Measurements from ENCODE around the gene PTPRG. TPM values are rescaled to one million over a fixed set of nuclear protein-coding genes. Genes with fewer than 3 reads are reported as not detected.

PTPRG gene
- total RNA-seq, 2 experiments from 2014 or later = 0.24 to 0.37 TPM

GRCh38 chr3:61649381-61650170 is 88.2 kb downstream of the PTPRG start:
- H3K9me3 Mint-ChIP-seq = no peaks in the 10 kb centered on the region
- CTCF ChIA-PET = no interaction called here
- intact Hi-C loops (cut with micrococcal nuclease) = no loop called here
- H3K36me3 Mint-ChIP-seq (ENCODE audit: low read depth) = no peaks in the 10 kb centered on the region
- peaks cover 4% of the 10 kb centered on the region for H3K27me3 Mint-ChIP-seq (ENCODE audit: low read depth)
- H3K4me3 Mint-ChIP-seq = no peak overlapping the region
- H3K27ac Mint-ChIP-seq = no peak overlapping the region
- no peak for DNase-seq
- no peaks in the 10 kb centered on the region for H3K4me1 Mint-ChIP-seq (ENCODE audit: low read depth)

DNA sequence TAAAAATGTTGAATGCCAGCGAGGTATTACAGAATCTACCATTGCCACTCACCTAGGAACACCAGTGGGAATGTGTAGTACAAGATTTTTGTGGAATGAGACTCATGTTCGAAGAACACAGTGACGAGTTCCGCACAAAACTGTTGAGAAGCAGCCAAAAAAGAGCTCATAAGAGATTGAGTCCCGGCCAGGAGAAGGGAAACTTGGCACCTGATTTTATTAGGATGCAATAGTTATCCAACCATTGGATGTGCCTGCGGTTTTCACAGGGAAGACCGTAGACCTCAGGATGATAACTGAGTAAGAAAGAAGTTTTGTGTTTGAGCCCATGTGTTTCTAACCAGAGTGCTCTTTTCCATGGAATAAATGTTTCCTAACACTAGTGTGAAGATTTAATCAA is 88.9 kb downstream of the PTPRG start:
- DNase-seq = no peak
- Mint-ChIP-seq H3K27ac (no peak overlapping the region), H3K9me3 (no peaks in the 10 kb centered on the region), H3K4me3 (no peak overlapping the region), H3K4me1 (ENCODE audit: low read depth) (no peaks in the 10 kb centered on the region), H3K27me3 (ENCODE audit: low read depth) (peaks cover 4% of the 10 kb centered on the region), H3K36me3 (ENCODE audit: low read depth) (no peaks in the 10 kb centered on the region)
- CTCF ChIA-PET = no interaction called here
- intact Hi-C loops (cut with micrococcal nuclease) = no loop called here

DNA sequence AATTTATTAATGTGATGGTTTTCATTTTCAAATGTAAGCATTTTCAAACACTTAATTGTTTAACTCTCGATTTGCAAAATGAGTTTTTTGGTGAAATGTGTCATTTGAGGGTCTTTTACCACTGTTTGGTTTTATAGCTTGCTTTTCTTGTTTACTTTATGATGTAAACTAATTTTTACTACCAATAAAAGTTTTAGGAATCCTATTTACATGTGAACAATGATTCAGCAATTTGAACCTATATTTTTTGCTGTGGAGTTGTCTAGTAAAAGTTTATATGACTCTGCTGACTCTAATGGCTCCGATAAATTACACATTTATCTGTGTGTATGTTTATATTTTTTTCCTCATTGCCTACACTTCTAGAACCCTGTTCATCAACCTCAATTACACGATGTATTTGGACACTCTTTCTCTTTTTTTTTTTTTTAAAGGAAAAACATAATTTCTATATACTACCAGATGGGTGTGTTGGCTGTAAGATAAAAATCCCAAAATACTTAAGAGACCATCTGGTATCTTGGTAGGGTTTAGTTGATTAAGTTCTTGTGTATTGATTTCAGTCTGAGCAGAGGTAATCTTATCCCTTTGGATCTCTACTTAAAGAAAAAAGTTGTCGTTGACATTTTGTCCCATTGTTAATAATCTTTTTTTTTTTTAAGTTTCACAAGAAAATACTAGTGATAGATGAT is 89.5 kb downstream of the PTPRG start:
- H3K27me3 Mint-ChIP-seq (ENCODE audit: low read depth) = peaks cover 3% of the 10 kb centered on the region
- no peak overlapping the region for H3K27ac Mint-ChIP-seq
- intact Hi-C loops (cut with micrococcal nuclease) = no loop called here

GRCh38 chr3:61657689-61658088 is 96.3 kb downstream of the PTPRG start:
- no peak overlapping the region for H3K27ac Mint-ChIP-seq
- intact Hi-C loops (cut with micrococcal nuclease) = no loop called here
- peaks cover 4% of the 10 kb centered on the region for H3K27me3 Mint-ChIP-seq (ENCODE audit: low read depth)
- no peaks in the 10 kb centered on the region for H3K4me1 Mint-ChIP-seq (ENCODE audit: low read depth)
- H3K36me3 Mint-ChIP-seq (ENCODE audit: low read depth) = no peaks in the 10 kb centered on the region
- no peaks in the 10 kb centered on the region for H3K9me3 Mint-ChIP-seq
- CTCF ChIA-PET = no interaction called here
- no peak overlapping the region for H3K4me3 Mint-ChIP-seq
- no peak for DNase-seq

More for the DNA sequence above, 89.5 kb downstream of the PTPRG start:
- DNase-seq = no peak
- Mint-ChIP-seq H3K4me1 (ENCODE audit: low read depth) (no peaks in the 10 kb centered on the region), H3K36me3 (ENCODE audit: low read depth) (no peaks in the 10 kb centered on the region), H3K9me3 (no peaks in the 10 kb centered on the region), H3K4me3 (no peak overlapping the region)
- CTCF ChIA-PET = no interaction called here

GRCh38 chr3:61662861-61663260 is 101.5 kb downstream of the PTPRG start:
- intact Hi-C loops (cut with micrococcal nuclease) = no loop called here
- no peak for DNase-seq
- Mint-ChIP-seq H3K27me3 (ENCODE audit: low read depth) (no peaks in the 10 kb centered on the region), H3K36me3 (ENCODE audit: low read depth) (no peaks in the 10 kb centered on the region), H3K9me3 (no peaks in the 10 kb centered on the region), H3K4me3 (no peak overlapping the region), H3K27ac (no peak overlapping the region), H3K4me1 (ENCODE audit: low read depth) (no peaks in the 10 kb centered on the region)
- CTCF ChIA-PET = no interaction called here

DNA sequence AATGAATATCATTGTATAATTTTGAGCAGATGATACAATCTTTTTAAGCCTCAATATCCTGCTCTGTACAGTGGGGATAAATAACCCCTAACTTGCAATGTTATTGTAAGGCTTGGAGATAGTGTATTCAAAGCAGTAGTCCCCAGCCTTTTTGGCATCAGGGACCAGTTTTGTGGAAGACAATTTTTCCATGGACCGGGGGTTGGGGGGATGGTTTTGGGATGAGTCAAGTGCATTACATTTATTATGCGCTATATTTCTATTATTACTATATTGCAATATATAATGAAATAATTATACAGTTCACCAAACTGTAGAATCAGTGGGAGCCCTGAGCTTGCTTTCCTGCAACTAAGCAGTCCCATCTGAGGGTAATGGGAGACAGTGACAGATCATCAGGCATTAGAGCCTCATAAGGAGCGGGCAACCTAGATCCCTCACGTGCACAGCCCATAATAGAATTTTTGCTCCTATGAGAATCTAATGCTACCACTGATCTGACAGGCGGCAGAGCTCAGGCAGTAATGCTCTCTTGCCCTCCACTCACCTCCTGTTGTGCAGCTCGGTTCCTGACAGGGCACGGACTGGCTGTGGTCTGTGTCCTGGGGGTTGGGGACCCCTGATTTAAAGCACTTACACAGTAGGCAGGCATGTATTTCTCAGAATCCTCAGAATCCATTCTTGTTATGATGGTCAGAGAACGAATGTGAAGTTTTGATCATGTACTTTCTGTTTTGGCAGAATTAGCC is 102.2 kb downstream of the PTPRG start:
- no peaks in the 10 kb centered on the region for H3K9me3 Mint-ChIP-seq
- no peak overlapping the region for H3K27ac Mint-ChIP-seq
- intact Hi-C loops (cut with micrococcal nuclease) = no loop called here
- H3K4me3 Mint-ChIP-seq = no peak overlapping the region
- no peaks in the 10 kb centered on the region for H3K27me3 Mint-ChIP-seq (ENCODE audit: low read depth)
- CTCF ChIA-PET = no interaction called here
- no peaks in the 10 kb centered on the region for H3K4me1 Mint-ChIP-seq (ENCODE audit: low read depth)
- DNase-seq = no peak
- H3K36me3 Mint-ChIP-seq (ENCODE audit: low read depth) = no peaks in the 10 kb centered on the region

DNA sequence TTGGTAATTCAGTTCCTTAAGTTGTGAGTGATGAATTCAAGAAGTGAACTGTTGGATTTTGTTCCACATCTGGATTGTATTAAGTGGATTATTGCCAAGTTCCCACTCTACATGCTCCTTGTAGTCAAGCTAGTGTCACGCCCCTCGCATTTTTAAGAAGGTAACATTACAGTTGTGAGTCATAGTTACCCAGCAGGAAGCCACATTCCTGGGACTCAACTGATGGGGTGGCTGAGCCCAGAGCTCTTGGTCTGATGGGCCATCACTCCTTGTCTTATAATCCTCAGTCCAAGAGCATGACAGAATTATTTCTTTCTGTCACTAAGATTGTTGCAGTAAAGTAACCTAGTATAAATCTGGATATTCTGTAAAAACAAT is 102.7 kb downstream of the PTPRG start:
- DNase-seq = no peak
- CTCF ChIA-PET = no interaction called here
- Mint-ChIP-seq H3K27me3 (ENCODE audit: low read depth) (no peaks in the 10 kb centered on the region), H3K9me3 (no peaks in the 10 kb centered on the region), H3K4me1 (ENCODE audit: low read depth) (no peaks in the 10 kb centered on the region), H3K27ac (no peak overlapping the region), H3K36me3 (ENCODE audit: low read depth) (no peaks in the 10 kb centered on the region), H3K4me3 (no peak overlapping the region)
- intact Hi-C loops (cut with micrococcal nuclease) = no loop called here

- CTCF ChIA-PET = no interaction called here
- no peaks in the 10 kb centered on the region for H3K36me3 Mint-ChIP-seq (ENCODE audit: low read depth)
These were observed 103.8 kb downstream of the PTPRG start for GRCh38 chr3:61665121-61665520.

DNA sequence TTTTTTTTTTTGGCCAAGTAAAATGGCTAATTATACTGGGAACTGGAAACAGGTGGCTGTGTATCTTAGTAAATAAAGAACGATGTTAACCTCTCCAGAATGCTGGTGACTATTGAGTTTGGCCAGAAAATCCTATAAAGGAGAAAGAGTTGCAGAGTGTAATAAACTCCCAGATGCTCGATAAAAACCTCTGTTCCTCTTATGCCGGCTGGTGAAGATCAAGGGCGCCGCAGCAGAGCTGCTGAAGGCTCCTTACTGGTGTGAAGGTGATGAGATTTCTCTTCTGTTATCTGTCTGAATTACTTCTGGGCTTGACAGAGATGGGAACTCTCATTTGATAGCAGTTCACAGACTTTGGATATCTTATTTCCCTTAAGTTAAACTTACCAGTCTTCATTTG is 104.6 kb downstream of the PTPRG start:
- Mint-ChIP-seq H3K4me1 (ENCODE audit: low read depth) (no peaks in the 10 kb centered on the region), H3K36me3 (ENCODE audit: low read depth) (no peaks in the 10 kb centered on the region), H3K9me3 (no peaks in the 10 kb centered on the region), H3K27ac (no peak overlapping the region), H3K4me3 (no peak overlapping the region), H3K27me3 (ENCODE audit: low read depth) (no peaks in the 10 kb centered on the region)
- intact Hi-C loops (cut with micrococcal nuclease) = no loop called here
- CTCF ChIA-PET = no interaction called here
- DNase-seq = no peak

More at GRCh38 chr3:61665121-61665520, 103.8 kb downstream of the PTPRG start:
- H3K4me3 Mint-ChIP-seq = no peak overlapping the region
- no peaks in the 10 kb centered on the region for H3K27me3 Mint-ChIP-seq (ENCODE audit: low read depth)
- H3K9me3 Mint-ChIP-seq = no peaks in the 10 kb centered on the region
- no peak overlapping the region for H3K27ac Mint-ChIP-seq
- no peak for DNase-seq
- intact Hi-C loops (cut with micrococcal nuclease) = no loop called here
- H3K4me1 Mint-ChIP-seq (ENCODE audit: low read depth) = no peaks in the 10 kb centered on the region

- intact Hi-C loops (cut with micrococcal nuclease) = no loop called here
- DNase-seq = no peak
- Mint-ChIP-seq H3K4me3 (no peak overlapping the region), H3K36me3 (ENCODE audit: low read depth) (no peaks in the 10 kb centered on the region), H3K9me3 (no peaks in the 10 kb centered on the region), H3K27me3 (ENCODE audit: low read depth) (no peaks in the 10 kb centered on the region), H3K4me1 (ENCODE audit: low read depth) (no peaks in the 10 kb centered on the region), H3K27ac (no peak overlapping the region)
- CTCF ChIA-PET = interaction anchor here (0.6 kb wide), 1 partner anchor 1812 kb away, joined by 3 read pairs; no protein-coding TSS in a partner anchor
These were observed 105.4 kb downstream of the PTPRG start for GRCh38 chr3:61666615-61667330.

- Mint-ChIP-seq H3K4me3 (no peak overlapping the region), H3K27me3 (ENCODE audit: low read depth) (no peaks in the 10 kb centered on the region), H3K4me1 (ENCODE audit: low read depth) (no peaks in the 10 kb centered on the region), H3K36me3 (ENCODE audit: low read depth) (no peaks in the 10 kb centered on the region), H3K27ac (no peak overlapping the region), H3K9me3 (no peaks in the 10 kb centered on the region)
- CTCF ChIA-PET = interaction anchor here (0.6 kb wide), 1 partner anchor 1811 kb away, joined by 3 read pairs; no protein-coding TSS in a partner anchor
- DNase-seq = no peak
- intact Hi-C loops (cut with micrococcal nuclease) = no loop called here
These were observed 106.0 kb downstream of the PTPRG start for GRCh38 chr3:61667383-61667782.

DNA sequence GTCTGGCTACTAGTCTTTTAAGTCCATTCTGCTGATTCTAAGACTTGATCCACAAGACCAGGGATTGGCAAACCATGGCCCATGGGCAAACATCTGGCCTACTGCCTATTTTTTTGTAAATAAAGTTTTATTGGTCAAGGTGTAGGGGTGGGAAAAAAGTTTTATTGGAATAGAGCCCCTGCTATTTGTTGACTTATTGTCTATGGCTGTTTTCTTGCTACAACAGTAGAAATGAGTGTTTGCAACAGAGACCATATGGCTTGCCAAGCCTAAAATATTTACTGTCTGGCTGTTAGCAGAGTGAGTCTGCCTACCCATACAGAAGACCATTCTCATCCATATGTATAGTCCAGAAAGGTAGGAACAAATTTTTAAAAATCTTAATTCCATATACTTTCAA is 106.4 kb downstream of the PTPRG start:
- Mint-ChIP-seq H3K9me3 (no peaks in the 10 kb centered on the region), H3K4me1 (ENCODE audit: low read depth) (no peaks in the 10 kb centered on the region), H3K27ac (no peak overlapping the region), H3K4me3 (no peak overlapping the region), H3K27me3 (ENCODE audit: low read depth) (no peaks in the 10 kb centered on the region), H3K36me3 (ENCODE audit: low read depth) (no peaks in the 10 kb centered on the region)
- CTCF ChIA-PET = no interaction called here
- intact Hi-C loops (cut with micrococcal nuclease) = no loop called here
- DNase-seq = no peak
